ENCODE data around the gene FBXL16.

GRCh38 chr16:714558-715476 lies 9.2 kb upstream of the FBXL16 start, which contains the start of gene METRN:
- TF ChIP-seq CTCF (IDR thresholded peaks at IDR 0.05) (no peak), POLR2A (IDR thresholded peaks at IDR 0.05) (no peak)
